Glutamatergic neuron (in vitro differentiated cells): ENCODE data around the gene SLC16A2. TPM values are rescaled to one million over a fixed set of nuclear protein-coding genes. Genes with fewer than 3 reads are reported as not detected.

Source experiments
- DNase-seq: peaks from one replicate; pipeline ENCODE4 v3.0.0; 2022
- H3K27ac Mint-ChIP-seq: one replicate; pipeline ENCODE4 v1.8.0; 2020; ENCODE audit warnings: mild to moderate bottlenecking, mixed read lengths, inconsistent platforms; ENCODE audit not compliant: unreplicated experiment
- H3K27me3 Mint-ChIP-seq: one replicate; pipeline ENCODE4 v1.8.0; 2020; ENCODE audit warnings: mild to moderate bottlenecking, moderate library complexity, mixed read lengths, inconsistent platforms; ENCODE audit not compliant: unreplicated experiment
- H3K36me3 Mint-ChIP-seq: one replicate; pipeline ENCODE4 v1.8.0; 2020; ENCODE audit warnings: mild to moderate bottlenecking, mixed read lengths, inconsistent platforms; ENCODE audit not compliant: unreplicated experiment
- H3K4me1 Mint-ChIP-seq: one replicate; pipeline ENCODE4 v1.8.0; 2020; ENCODE audit warnings: mild to moderate bottlenecking, low read depth, mixed read lengths, inconsistent platforms; ENCODE audit not compliant: unreplicated experiment
- H3K4me3 Mint-ChIP-seq: one replicate; pipeline ENCODE4 v1.8.0; 2020; ENCODE audit warnings: mild to moderate bottlenecking, mixed read lengths, inconsistent platforms; ENCODE audit not compliant: unreplicated experiment
- H3K9me3 Mint-ChIP-seq: one replicate; pipeline ENCODE4 v1.8.0; 2020; ENCODE audit warnings: mild to moderate bottlenecking, moderate library complexity, mixed read lengths, inconsistent platforms; ENCODE audit not compliant: unreplicated experiment
- CTCF ChIP-seq: fragments of 200-600 bp; sonication (generic); IDR thresholded peaks from one replicate; pipeline ENCODE4 v1.5.0; 2021; ENCODE audit not compliant: partially characterized antibody, unreplicated experiment
- total RNA-seq: library from RNA; stranded (reverse); fragmentation: NEBNext Ultra II Directional; extraction: Animal tissue kit (Norgen Biotek cat#: 25700); gene quantifications from one replicate; pipeline ENCODE4 v1.2.1, GENCODE V29; 2021; ENCODE audit not compliant: unreplicated experiment

Gene SLC16A2
- total RNA-seq, 1 donor from 2014 or later = 28.7 TPM

GRCh38 chrX:74383611-74384010 is 37.7 kb upstream of the SLC16A2 start:
- H3K9me3 Mint-ChIP-seq = no peaks in the 10 kb centered on the region
- no peak overlapping the region for H3K4me3 Mint-ChIP-seq
- H3K4me1 Mint-ChIP-seq = no peaks in the 10 kb centered on the region

GRCh38 chrX:74389016-74389722 is 32.1 kb upstream of the SLC16A2 start:
- no peak for DNase-seq
- Mint-ChIP-seq H3K4me1 (no peaks in the 10 kb centered on the region), H3K4me3 (no peak overlapping the region), H3K9me3 (no peaks in the 10 kb centered on the region), H3K36me3 (no peaks in the 10 kb centered on the region), H3K27ac (no peak overlapping the region), H3K27me3 (no peaks in the 10 kb centered on the region)
- no peak for TF ChIP-seq CTCF

More at GRCh38 chrX:74383611-74384010, 37.7 kb upstream of the SLC16A2 start:
- peak; percentile 17 for DNase-seq
- Mint-ChIP-seq H3K27me3 (no peaks in the 10 kb centered on the region), H3K36me3 (no peaks in the 10 kb centered on the region), H3K27ac (no peak overlapping the region)
- TF ChIP-seq CTCF = no peak

- Mint-ChIP-seq H3K36me3 (no peaks in the 10 kb centered on the region), H3K9me3 (peaks cover 2% of the 10 kb centered on the region)
Observed at GRCh38 chrX:74395556-74395955, 25.7 kb upstream of the SLC16A2 start.

GRCh38 chrX:74405973-74406489 is 15.3 kb upstream of the SLC16A2 start:
- H3K4me1 Mint-ChIP-seq = no peaks in the 10 kb centered on the region
- H3K9me3 Mint-ChIP-seq = no peaks in the 10 kb centered on the region
- no peaks in the 10 kb centered on the region for H3K36me3 Mint-ChIP-seq
- TF ChIP-seq CTCF = no peak
- H3K27me3 Mint-ChIP-seq = peaks cover 2% of the 10 kb centered on the region
- H3K27ac Mint-ChIP-seq = no peak overlapping the region
- H3K4me3 Mint-ChIP-seq = no peak overlapping the region
- no peak for DNase-seq

More at GRCh38 chrX:74395556-74395955, 25.7 kb upstream of the SLC16A2 start:
- DNase-seq = no peak
- no peaks in the 10 kb centered on the region for H3K27me3 Mint-ChIP-seq
- H3K27ac Mint-ChIP-seq = no peak overlapping the region
- TF ChIP-seq CTCF = no peak
- no peak overlapping the region for H3K4me3 Mint-ChIP-seq
- H3K4me1 Mint-ChIP-seq = no peaks in the 10 kb centered on the region

- no peak for DNase-seq
- Mint-ChIP-seq H3K9me3 (no peaks in the 10 kb centered on the region), H3K4me1 (no peaks in the 10 kb centered on the region), H3K27me3 (peaks cover 2% of the 10 kb centered on the region), H3K27ac (no peak overlapping the region), H3K36me3 (no peaks in the 10 kb centered on the region), H3K4me3 (no peak overlapping the region)
- no peak for TF ChIP-seq CTCF
Observed at GRCh38 chrX:74408304-74408703, 13.0 kb upstream of the SLC16A2 start.
